ENCODE results near the gene CLRN3.

Gene CLRN3

GRCh38 chr10:127872871-127873600 lies 19.7 kb downstream of the CLRN3 start:
- no peak for DNase-seq

- DNase-seq, result no peak
Measured at GRCh38 chr10:127872011-127872761, 20.6 kb downstream of the CLRN3 start.

GRCh38 chr10:127871631-127872010 lies 21.1 kb downstream of the CLRN3 start:
- DNase-seq, result no peak

- DNase-seq, result no peak
Measured at GRCh38 chr10:127869329-127869728, 23.4 kb downstream of the CLRN3 start.

- no peak for DNase-seq
Measured at GRCh38 chr10:127867805-127868204, 24.9 kb downstream of the CLRN3 start.

GRCh38 chr10:127866276-127867013 lies 26.3 kb downstream of the CLRN3 start:
- no peak for DNase-seq

- DNase-seq, result no peak
Measured at GRCh38 chr10:127863231-127863825, 29.4 kb downstream of the CLRN3 start.

GRCh38 chr10:127860592-127860991 lies 32.1 kb downstream of the CLRN3 start:
- DNase-seq, result no peak

GRCh38 chr10:127855976-127856375 lies 36.8 kb downstream of the CLRN3 start:
- no peak for DNase-seq

- no peak for DNase-seq
Measured at GRCh38 chr10:127855591-127855881, 37.2 kb downstream of the CLRN3 start.

GRCh38 chr10:127854769-127855590 lies 37.8 kb downstream of the CLRN3 start:
- DNase-seq, result no peak

GRCh38 chr10:127853868-127854768 lies 38.6 kb downstream of the CLRN3 start:
- DNase-seq, result peak; percentile 3

GRCh38 chr10:127852456-127852855 lies 40.3 kb downstream of the CLRN3 start:
- DNase-seq, result no peak

GRCh38 chr10:127851661-127852194 lies 41.0 kb downstream of the CLRN3 start:
- no peak for DNase-seq

GRCh38 chr10:127850944-127851343 lies 41.8 kb downstream of the CLRN3 start:
- no peak for DNase-seq

- no peak for DNase-seq
Measured at GRCh38 chr10:127849921-127850320, 42.8 kb downstream of the CLRN3 start.

GRCh38 chr10:127849224-127849623 lies 43.5 kb downstream of the CLRN3 start:
- DNase-seq, result no peak

GRCh38 chr10:127848226-127848625 lies 44.5 kb downstream of the CLRN3 start:
- no peak for DNase-seq

GRCh38 chr10:127845756-127846155 lies 47.0 kb downstream of the CLRN3 start:
- DNase-seq, result no peak

- no peak for DNase-seq
Measured at GRCh38 chr10:127840884-127841283, 51.9 kb downstream of the CLRN3 start.

- DNase-seq, result no peak
Measured at GRCh38 chr10:127836966-127837365, 55.8 kb downstream of the CLRN3 start.
